A549 (cell line): Measurements from ENCODE around the gene RSRC1. TPM values are rescaled to one million over a fixed set of nuclear protein-coding genes. Genes with fewer than 3 reads are reported as not detected.

ENCODE experiments used
- ATAC-seq, 2 experiments: fragments of 200-7000 bp in 1 of 2; fragments of >200 bp in 1 of 2; cut with Nextera tagmentation in 1 of 2; cut with Tn5 transposase in 1 of 2; 3 replicates each; pipeline versions ENCODE4 v1.8.0 to v1.9.1; 2018 to 2020; ENCODE audit warnings: mild to moderate bottlenecking in 1 of 2, moderate library complexity in 1 of 2
- CTCF ChIA-PET: fragments of 300-600 bp; sonication (Branson Sonifier 250); formaldehyde crosslinking; extraction: SDS; loops from one replicate; lab custom pipeline; 2021; ENCODE audit warnings: antibody characterized with exemption, inconsistent platforms; lab: Yijun Ruan, JAX
- POLR2A ChIA-PET: fragments of 350-600 bp; formaldehyde crosslinking; extraction: SDS; loops from one replicate; lab custom pipeline; 2021; ENCODE audit warnings: antibody characterized with exemption, inconsistent platforms; lab: Yijun Ruan, JAX
- DNase-seq, 2 experiments: peaks; one replicate each; pipeline versions ENCODE4 v3.0.0 to v3.0.0-alpha.2; 2011 to 2016; ENCODE audit warnings: low read depth in 1 of 2, low spot score in 1 of 2
- FAIRE-seq: peaks from 2 replicates; lab custom pipeline; 2011; peaks lifted over from hg19 to GRCh38; lab: Jason Lieb, UNC
- H3K27ac ChIP-seq, 2 experiments: fragments of >200 bp; sonication (Bioruptor Twin); formaldehyde crosslinking; 3 replicates each; pipeline ENCODE4 v1.5.1; 2016 to 2017
- H3K4me1 ChIP-seq: fragments of >200 bp; sonication (Bioruptor Twin); formaldehyde crosslinking; 3 replicates; pipeline ENCODE4 v1.6.1; 2016
- H3K4me2 ChIP-seq: fragments of >200 bp; sonication (Bioruptor Twin); formaldehyde crosslinking; 3 replicates; pipeline ENCODE4 v1.6.1; 2016
- H3K4me3 ChIP-seq: fragments of >200 bp; sonication (Bioruptor Twin); formaldehyde crosslinking; 3 replicates; pipeline ENCODE4 v1.5.1; 2016
- H3K9me3 ChIP-seq: fragments of >200 bp; sonication (Bioruptor Twin); formaldehyde crosslinking; 3 replicates; pipeline ENCODE4 v1.6.1; 2016
- BHLHE40 ChIP-seq: IDR thresholded peaks from 2 replicates; pipeline ENCODE4 v1.6.1; 2012; ENCODE audit warnings: low read depth, low read length, inconsistent platforms
- CHD4 ChIP-seq: fragments of 200-600 bp; sonication (generic); IDR thresholded peaks from 2 replicates; pipeline ENCODE4 v1.6.1; 2016; ENCODE audit warnings: antibody characterized with exemption, mild to moderate bottlenecking, borderline replicate concordance
- EHF ChIP-seq: fragments of 250-450 bp; sonication (Bioruptor Pico); IDR thresholded peaks from 2 replicates; pipeline ENCODE4 v1.5.0; 2020; ENCODE audit warnings: mild to moderate bottlenecking
- FOSL2 ChIP-seq, 2 experiments: fragments of 450-650 bp in 1 of 2; fragments of >200 bp in 1 of 2; sonication (Bioruptor Twin) in 1 of 2; formaldehyde crosslinking; IDR thresholded peaks; 2 replicates each; pipeline versions ENCODE4 v1.5.0 to v1.6.1; 2016 to 2020; ENCODE audit warnings: mild to moderate bottlenecking in 1 of 2, moderate library complexity in 1 of 2
- GATA3 ChIP-seq: IDR thresholded peaks from 2 replicates; pipeline ENCODE4 v1.6.1; 2012; ENCODE audit warnings: borderline replicate concordance
- HEYL ChIP-seq: fragments of 250-450 bp; sonication (Bioruptor Pico); IDR thresholded peaks from 2 replicates; pipeline ENCODE4 v1.8.0; 2021; ENCODE audit warnings: mild to moderate bottlenecking, moderate library complexity
- HOXB13 ChIP-seq: fragments of 250-450 bp; sonication (Bioruptor Pico); IDR thresholded peaks from 2 replicates; pipeline ENCODE4 v1.5.0; 2020; ENCODE audit warnings: low read depth, mild to moderate bottlenecking, moderate library complexity
- HOXB5 ChIP-seq: fragments of 250-450 bp; sonication (Bioruptor Pico); IDR thresholded peaks from 2 replicates; pipeline ENCODE4 v1.5.0; 2020; ENCODE audit warnings: mild to moderate bottlenecking, moderate library complexity
- JUNB ChIP-seq: fragments of >200 bp; sonication (Bioruptor Twin); formaldehyde crosslinking; IDR thresholded peaks from 2 replicates; pipeline ENCODE4 v1.6.1; 2016
- KDM5A ChIP-seq: fragments of 200-600 bp; sonication (generic); IDR thresholded peaks from 2 replicates; pipeline ENCODE4 v1.6.1; 2016; ENCODE audit warnings: antibody characterized with exemption, mild to moderate bottlenecking
- MYC ChIP-seq: IDR thresholded peaks from 2 replicates; pipeline ENCODE4 v1.6.1; 2012; ENCODE audit warnings: mild to moderate bottlenecking, inconsistent platforms, low read length, improper control_type of control experiment, borderline replicate concordance
- NFE2L2 ChIP-seq: fragments of 150-350 bp; conservative IDR thresholded peaks from 2 replicates; pipeline ENCODE4 v1.6.1; 2014; ENCODE audit warnings: low read length
- RCOR1 ChIP-seq: fragments of 150-350 bp; IDR thresholded peaks from 2 replicates; pipeline ENCODE4 v1.6.1; 2014; ENCODE audit warnings: antibody characterized with exemption, low read length, low read depth
- RFX5 ChIP-seq: fragments of 450-650 bp; IDR thresholded peaks from 2 replicates; pipeline ENCODE4 v1.7.1; 2014; ENCODE audit warnings: antibody characterized with exemption, mild to moderate bottlenecking, moderate library complexity
- SMC3 ChIP-seq: fragments of >200 bp; sonication (Bioruptor Twin); formaldehyde crosslinking; IDR thresholded peaks from 3 replicates; pipeline ENCODE4 v1.6.1; 2018; ENCODE audit warnings: inconsistent platforms
- TFCP2L1 ChIP-seq: fragments of 250-450 bp; sonication (Bioruptor Pico); IDR thresholded peaks from 2 replicates; pipeline ENCODE4 v1.5.0; 2021; ENCODE audit warnings: mild to moderate bottlenecking
- TP53 ChIP-seq: fragments of 250-450 bp; sonication (Bioruptor Pico); IDR thresholded peaks from 2 replicates; pipeline ENCODE4 v1.5.0; 2021; ENCODE audit warnings: mild to moderate bottlenecking, moderate library complexity
- ZC3H11A ChIP-seq: fragments of 450-650 bp; IDR thresholded peaks from 2 replicates; pipeline ENCODE4 v1.6.1; 2014; ENCODE audit warnings: antibody characterized with exemption, mild to moderate bottlenecking
- WGBS: methylation state at CpG from one replicate; pipeline ENCODE4 v1.1.6; 2017; ENCODE audit errors: missing lambda C conversion rate; 5-methylcytosine and 5-hydroxymethylcytosine counted together
- polyA plus RNA-seq, 4 experiments: library from polyadenylated mRNA; depleted of rRNA in 3 of 4; stranded (reverse); fragments of >200 nt; fragmentation: RNase III in 1 of 4; extraction: RNeasy Plus Mini Kit Qiagen cat#74134 plus additional on column Dnase treatment in 1 of 4; gene quantifications; 2 replicates in 3 of 4; 3 replicates in 1 of 4; pipeline ENCODE4 v1.2.3, GENCODE V29; 2011 to 2017
- TF ChIP-seq, protein P1 (sequence below): fragments of 450-650 bp; IDR thresholded peaks from 2 replicates; pipeline ENCODE4 v1.6.1; 2014; ENCODE audit warnings: antibody characterized with exemption
- TF ChIP-seq, protein P2 (sequence below): fragments of >200 bp; sonication (Bioruptor Twin); formaldehyde crosslinking; IDR thresholded peaks from 2 replicates; pipeline ENCODE4 v1.6.1; 2016
- TF ChIP-seq, protein P3 (sequence below): IDR thresholded peaks from 2 replicates; pipeline ENCODE4 v1.6.1; 2012
- TF ChIP-seq, protein P4 (sequence below): IDR thresholded peaks from 2 replicates; pipeline ENCODE4 v1.6.1; 2012
- TF ChIP-seq, protein P5 (sequence below): fragments of 150-350 bp; IDR thresholded peaks from 2 replicates; pipeline ENCODE4 v1.6.1; 2014; ENCODE audit warnings: low read depth, mild to moderate bottlenecking, low read length
- TF ChIP-seq, protein P6 (sequence below): fragments of >200 bp; sonication (Bioruptor Twin); formaldehyde crosslinking; IDR thresholded peaks from 3 replicates; pipeline ENCODE4 v1.6.1; 2016

RSRC1 gene
- polyA plus RNA-seq, 2 of the 4 experiments (the other 2 are of a cell fraction) = 17.5 to 52.2 TPM

DNA sequence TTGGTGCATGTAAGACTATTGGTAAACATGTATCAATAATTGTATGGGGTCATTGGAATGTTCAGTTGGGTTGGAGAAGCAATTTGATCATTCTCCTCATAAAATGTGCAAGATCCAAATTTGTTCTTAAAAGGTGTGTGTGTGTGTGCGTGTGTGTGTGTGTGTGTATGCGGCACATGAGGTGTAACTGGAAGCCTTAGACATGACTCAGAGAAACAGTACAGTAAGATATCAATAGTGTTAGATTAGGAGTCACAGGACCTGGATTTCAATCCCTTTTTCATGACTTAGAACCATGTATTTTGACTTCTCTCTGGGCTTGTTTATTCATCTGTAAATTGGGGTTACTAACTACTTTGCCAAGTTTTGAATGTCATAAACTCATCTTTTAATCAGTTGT, 38.3 kb downstream of the RSRC1 start (continued):
- TF ChIP-seq, protein P1, sequence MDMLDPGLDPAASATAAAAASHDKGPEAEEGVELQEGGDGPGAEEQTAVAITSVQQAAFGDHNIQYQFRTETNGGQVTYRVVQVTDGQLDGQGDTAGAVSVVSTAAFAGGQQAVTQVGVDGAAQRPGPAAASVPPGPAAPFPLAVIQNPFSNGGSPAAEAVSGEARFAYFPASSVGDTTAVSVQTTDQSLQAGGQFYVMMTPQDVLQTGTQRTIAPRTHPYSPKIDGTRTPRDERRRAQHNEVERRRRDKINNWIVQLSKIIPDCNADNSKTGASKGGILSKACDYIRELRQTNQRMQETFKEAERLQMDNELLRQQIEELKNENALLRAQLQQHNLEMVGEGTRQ = no peak
- TF ChIP-seq ZC3H11A (no peak), HEYL (CRISPR knock-in tag) (no peak)
- TF ChIP-seq, protein P2, sequence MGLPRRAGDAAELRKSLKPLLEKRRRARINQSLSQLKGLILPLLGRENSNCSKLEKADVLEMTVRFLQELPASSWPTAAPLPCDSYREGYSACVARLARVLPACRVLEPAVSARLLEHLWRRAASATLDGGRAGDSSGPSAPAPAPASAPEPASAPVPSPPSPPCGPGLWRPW = no peak

DNA sequence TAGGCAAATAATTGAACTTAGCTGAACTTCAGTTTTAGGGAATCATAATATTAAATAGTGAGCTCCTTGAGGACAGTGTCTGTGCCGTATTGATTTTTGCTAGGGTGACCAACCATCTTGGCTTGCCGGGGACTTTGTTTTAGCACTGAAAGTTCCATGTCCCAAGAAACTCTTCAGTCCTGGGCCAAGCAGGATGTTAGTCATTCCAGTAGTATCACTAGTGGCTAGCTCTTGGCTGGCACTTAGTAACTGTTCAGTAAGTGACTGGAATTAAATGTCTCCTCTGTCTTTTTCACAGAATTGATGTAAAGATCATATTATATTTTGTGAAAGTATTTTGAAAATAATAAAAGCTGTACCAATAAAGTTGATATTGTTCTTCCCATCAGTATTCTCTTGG, 42.3 kb downstream of the RSRC1 start:
- no peaks in the 10 kb centered on the region for H3K4me1 ChIP-seq
- ChIA-PET CTCF (interaction anchor here (0.9 kb wide), 1 partner anchor 12 kb away, joined by 4 read pairs; no protein-coding TSS in a partner anchor), POLR2A (interaction anchor here (1.1 kb wide), 1 partner anchor 42 kb away, joined by 3 read pairs; the partner anchor contains the start of gene RSRC1)
- FAIRE-seq (no peak), ATAC-seq (no peak), DNase-seq (no peak)
- WGBS = 71% methylated on average over 2 of the region's 2 CpGs
- H3K27ac ChIP-seq = no peak overlapping the region
- H3K9me3 ChIP-seq = no peaks in the 10 kb centered on the region
- TF ChIP-seq RFX5 = no peak
- no peak for TF ChIP-seq JUNB
- no peak for TF ChIP-seq HOXB5 (CRISPR knock-in tag)
- TF ChIP-seq GATA3 = no peak
- TF ChIP-seq NFE2L2 = no peak
- no peak for TF ChIP-seq BHLHE40
- TF ChIP-seq TFCP2L1 = no peak
- TF ChIP-seq, protein P3, sequence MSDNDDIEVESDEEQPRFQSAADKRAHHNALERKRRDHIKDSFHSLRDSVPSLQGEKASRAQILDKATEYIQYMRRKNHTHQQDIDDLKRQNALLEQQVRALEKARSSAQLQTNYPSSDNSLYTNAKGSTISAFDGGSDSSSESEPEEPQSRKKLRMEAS = no peak
- TF ChIP-seq, protein P4, sequence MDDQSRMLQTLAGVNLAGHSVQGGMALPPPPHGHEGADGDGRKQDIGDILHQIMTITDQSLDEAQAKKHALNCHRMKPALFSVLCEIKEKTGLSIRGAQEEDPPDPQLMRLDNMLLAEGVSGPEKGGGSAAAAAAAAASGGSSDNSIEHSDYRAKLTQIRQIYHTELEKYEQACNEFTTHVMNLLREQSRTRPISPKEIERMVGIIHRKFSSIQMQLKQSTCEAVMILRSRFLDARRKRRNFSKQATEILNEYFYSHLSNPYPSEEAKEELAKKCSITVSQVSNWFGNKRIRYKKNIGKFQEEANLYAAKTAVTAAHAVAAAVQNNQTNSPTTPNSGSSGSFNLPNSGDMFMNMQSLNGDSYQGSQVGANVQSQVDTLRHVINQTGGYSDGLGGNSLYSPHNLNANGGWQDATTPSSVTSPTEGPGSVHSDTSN = no peak
- no peak for TF ChIP-seq CHD4
- no peak for TF ChIP-seq EHF (CRISPR knock-in tag)
- TF ChIP-seq RCOR1 = no peak
- H3K4me3 ChIP-seq = no peak overlapping the region
- no peak overlapping the region for H3K4me2 ChIP-seq

DNA sequence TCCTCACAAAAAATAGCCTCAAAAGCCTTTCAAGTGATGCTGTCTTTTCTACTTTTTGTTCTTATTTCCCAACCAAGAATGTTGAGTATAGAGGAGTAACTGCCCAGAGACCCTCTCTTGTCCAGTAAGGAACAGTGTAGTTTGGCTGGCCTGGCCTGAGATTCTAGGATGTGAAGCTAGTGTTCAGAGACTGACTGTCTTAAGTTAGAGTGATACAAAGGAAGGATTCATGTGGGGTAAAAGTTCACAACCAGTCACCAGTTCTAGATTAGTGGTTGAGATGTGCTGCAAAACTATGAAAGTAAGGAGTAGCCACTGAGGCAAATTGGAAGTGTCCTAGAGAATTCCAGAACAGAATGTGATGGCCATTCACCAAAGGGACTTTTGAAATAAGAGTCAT, 49.1 kb downstream of the RSRC1 start:
- no peak for ATAC-seq
- no peaks in the 10 kb centered on the region for H3K9me3 ChIP-seq
- H3K4me3 ChIP-seq = no peak overlapping the region
- peaks cover 31% of the 10 kb centered on the region for H3K4me1 ChIP-seq
- POLR2A ChIA-PET = no interaction called here
- no peak overlapping the region for H3K27ac ChIP-seq
- FAIRE-seq = no peak
- H3K4me2 ChIP-seq = no peak overlapping the region
- DNase-seq = no peak
- CTCF ChIA-PET = interaction anchor here (0.7 to 1.7 kb wide), 2 partner anchors 627 to 1303 kb away, joined by 3 to 5 read pairs; no protein-coding TSS in a partner anchor
- TF ChIP-seq NFE2L2 = no peak
- TF ChIP-seq, protein P5, sequence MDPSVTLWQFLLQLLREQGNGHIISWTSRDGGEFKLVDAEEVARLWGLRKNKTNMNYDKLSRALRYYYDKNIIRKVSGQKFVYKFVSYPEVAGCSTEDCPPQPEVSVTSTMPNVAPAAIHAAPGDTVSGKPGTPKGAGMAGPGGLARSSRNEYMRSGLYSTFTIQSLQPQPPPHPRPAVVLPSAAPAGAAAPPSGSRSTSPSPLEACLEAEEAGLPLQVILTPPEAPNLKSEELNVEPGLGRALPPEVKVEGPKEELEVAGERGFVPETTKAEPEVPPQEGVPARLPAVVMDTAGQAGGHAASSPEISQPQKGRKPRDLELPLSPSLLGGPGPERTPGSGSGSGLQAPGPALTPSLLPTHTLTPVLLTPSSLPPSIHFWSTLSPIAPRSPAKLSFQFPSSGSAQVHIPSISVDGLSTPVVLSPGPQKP = no peak
- no peak for TF ChIP-seq HOXB13 (CRISPR knock-in tag)
- TF ChIP-seq GATA3 = no peak
- TF ChIP-seq RCOR1 = no peak
- no peak for TF ChIP-seq CHD4
- no peak for TF ChIP-seq TP53
- TF ChIP-seq KDM5A = no peak
- TF ChIP-seq, all 56 proteins: peak for 0

DNA sequence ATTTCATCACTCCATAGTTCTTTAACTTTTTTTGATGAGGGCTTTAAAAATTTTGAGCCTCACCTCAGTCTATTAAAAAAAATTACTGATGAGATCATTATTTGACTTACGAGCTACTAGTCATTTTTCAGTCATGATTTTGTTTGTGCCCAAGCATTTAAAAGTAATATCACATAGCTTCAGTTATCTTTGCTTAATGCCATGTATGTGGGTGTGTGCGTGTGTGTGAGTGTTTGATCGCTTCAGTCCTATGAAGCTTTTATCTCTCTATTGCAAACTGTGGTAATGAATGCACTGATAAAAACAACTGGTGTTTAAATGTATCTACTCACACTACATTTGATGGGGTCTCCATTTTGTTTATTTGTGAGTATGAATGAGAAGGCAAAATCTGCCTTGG, 49.8 kb downstream of the RSRC1 start:
- ChIA-PET POLR2A (no interaction called here), CTCF (interaction anchor here (0.7 to 1.7 kb wide), 2 partner anchors 9 to 627 kb away, joined by 3 to 5 read pairs; no protein-coding TSS in a partner anchor)

More for the DNA sequence above, 49.8 kb downstream of the RSRC1 start:
- peaks cover 31% of the 10 kb centered on the region for H3K4me1 ChIP-seq
- 85% methylated on average over 3 of the region's 3 CpGs for WGBS
- FAIRE-seq (no peak), ATAC-seq (no peak), DNase-seq (no peak)
- H3K27ac ChIP-seq = no peak overlapping the region
- H3K4me3 ChIP-seq = no peak overlapping the region
- TF ChIP-seq, protein P3 = no peak
- TF ChIP-seq, protein P6, sequence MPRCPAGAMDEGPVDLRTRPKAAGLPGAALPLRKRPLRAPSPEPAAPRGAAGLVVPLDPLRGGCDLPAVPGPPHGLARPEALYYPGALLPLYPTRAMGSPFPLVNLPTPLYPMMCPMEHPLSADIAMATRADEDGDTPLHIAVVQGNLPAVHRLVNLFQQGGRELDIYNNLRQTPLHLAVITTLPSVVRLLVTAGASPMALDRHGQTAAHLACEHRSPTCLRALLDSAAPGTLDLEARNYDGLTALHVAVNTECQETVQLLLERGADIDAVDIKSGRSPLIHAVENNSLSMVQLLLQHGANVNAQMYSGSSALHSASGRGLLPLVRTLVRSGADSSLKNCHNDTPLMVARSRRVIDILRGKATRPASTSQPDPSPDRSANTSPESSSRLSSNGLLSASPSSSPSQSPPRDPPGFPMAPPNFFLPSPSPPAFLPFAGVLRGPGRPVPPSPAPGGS = no peak
- TF ChIP-seq EHF (CRISPR knock-in tag) = no peak
- TF ChIP-seq FOSL2 (IDR thresholded peaks at IDR 0.05) = no peak
- no peak for TF ChIP-seq FOSL2 (CRISPR knock-in tag; IDR thresholded peaks at IDR 0.05)
- no peak for TF ChIP-seq RCOR1
- no peak for TF ChIP-seq MYC
- TF ChIP-seq SMC3 = no peak
- H3K4me2 ChIP-seq = no peak overlapping the region
- H3K9me3 ChIP-seq = no peaks in the 10 kb centered on the region
